Osteoblast (primary cell): Measurements from ENCODE around the gene RGS10. TPM values are rescaled to one million over a fixed set of nuclear protein-coding genes. Genes with fewer than 3 reads are reported as not detected.
A peak's percentile ranks its signal among the peaks of the same experiment; 100 is the strongest.

Source experiments
- DNase-seq: peaks from one replicate; pipeline ENCODE4 v3.0.0; 2011; ENCODE audit warnings: low spot score, mixed read lengths; ENCODE audit not compliant: insufficient read length; ENCODE audit errors: missing footprints
- H2AFZ ChIP-seq: 2 replicates; pipeline ENCODE4 v1.6.0; 2011; ENCODE audit warnings: mild to moderate bottlenecking, low read length
- H3K27ac ChIP-seq: 2 replicates; pipeline ENCODE4 v1.5.1; 2011; ENCODE audit warnings: mild to moderate bottlenecking, low read depth, low read length, moderate library complexity
- H3K27me3 ChIP-seq: 2 replicates; pipeline ENCODE4 v1.6.0; 2012; ENCODE audit warnings: mild to moderate bottlenecking, control low read depth, inconsistent platforms, low read length, moderate library complexity; ENCODE audit not compliant: insufficient read depth
- H3K36me3 ChIP-seq: 2 replicates; pipeline ENCODE4 v1.5.1; 2011; ENCODE audit warnings: mild to moderate bottlenecking, low read length, control low read depth, moderate library complexity; ENCODE audit not compliant: insufficient read depth
- H3K4me1 ChIP-seq: 2 replicates; pipeline ENCODE4 v1.5.1; 2011; ENCODE audit warnings: mild to moderate bottlenecking, low read length, control low read depth, moderate library complexity; ENCODE audit not compliant: insufficient read depth
- H3K4me2 ChIP-seq: 2 replicates; pipeline ENCODE4 v1.6.0; 2011; ENCODE audit warnings: mild to moderate bottlenecking, low read length; ENCODE audit not compliant: insufficient read depth
- H3K4me3 ChIP-seq: fragments of 200-600 bp; sonication (generic); 3 replicates; pipeline ENCODE4 v1.5.1; 2012; ENCODE audit warnings: mild to moderate bottlenecking, low read length, inconsistent platforms; ENCODE audit not compliant: insufficient read depth
- H3K79me2 ChIP-seq: 2 replicates; pipeline ENCODE4 v1.6.0; 2012; ENCODE audit warnings: mild to moderate bottlenecking, low read length, control low read depth, inconsistent platforms; ENCODE audit not compliant: insufficient read depth
- H3K9me3 ChIP-seq: 2 replicates; pipeline ENCODE4 v1.5.1; 2011; ENCODE audit warnings: low read depth, low read length, control low read depth
- H4K20me1 ChIP-seq: 2 replicates; pipeline ENCODE4 v1.6.0; 2012; ENCODE audit warnings: mild to moderate bottlenecking, low read length, control low read depth; ENCODE audit not compliant: insufficient read depth
- total RNA-seq: library from RNA; depleted of rRNA; stranded (reverse); fragments of >200 nt; gene quantifications from 2 replicates; pipeline ENCODE4 v1.2.3, GENCODE V29; 2012
- TF ChIP-seq, protein P1 (sequence below): IDR thresholded peaks from 2 replicates; pipeline ENCODE4 v1.5.1; 2011; ENCODE audit warnings: mild to moderate bottlenecking, low read depth, low read length, moderate library complexity; ENCODE audit errors: extremely low read depth

Gene RGS10
- total RNA-seq, 1 donor = 29.3 TPM

GRCh38 chr10:119511828-119512515 lies 30.5 kb downstream of the RGS10 start:
- no peak overlapping the region for H3K4me3 ChIP-seq
- no peak overlapping the region for H2AFZ ChIP-seq
- H3K9me3 ChIP-seq = no peaks in the 10 kb centered on the region
- H3K27ac ChIP-seq = no peak overlapping the region
- peaks cover 2% of the 10 kb centered on the region for H3K4me1 ChIP-seq
- peaks cover 15% of the 10 kb centered on the region for H3K36me3 ChIP-seq
- H4K20me1 ChIP-seq = no peaks in the 10 kb centered on the region
- no peaks in the 10 kb centered on the region for H3K27me3 ChIP-seq
- DNase-seq = peak; percentile 63
- no peaks in the 10 kb centered on the region for H3K79me2 ChIP-seq
- TF ChIP-seq, protein P1, sequence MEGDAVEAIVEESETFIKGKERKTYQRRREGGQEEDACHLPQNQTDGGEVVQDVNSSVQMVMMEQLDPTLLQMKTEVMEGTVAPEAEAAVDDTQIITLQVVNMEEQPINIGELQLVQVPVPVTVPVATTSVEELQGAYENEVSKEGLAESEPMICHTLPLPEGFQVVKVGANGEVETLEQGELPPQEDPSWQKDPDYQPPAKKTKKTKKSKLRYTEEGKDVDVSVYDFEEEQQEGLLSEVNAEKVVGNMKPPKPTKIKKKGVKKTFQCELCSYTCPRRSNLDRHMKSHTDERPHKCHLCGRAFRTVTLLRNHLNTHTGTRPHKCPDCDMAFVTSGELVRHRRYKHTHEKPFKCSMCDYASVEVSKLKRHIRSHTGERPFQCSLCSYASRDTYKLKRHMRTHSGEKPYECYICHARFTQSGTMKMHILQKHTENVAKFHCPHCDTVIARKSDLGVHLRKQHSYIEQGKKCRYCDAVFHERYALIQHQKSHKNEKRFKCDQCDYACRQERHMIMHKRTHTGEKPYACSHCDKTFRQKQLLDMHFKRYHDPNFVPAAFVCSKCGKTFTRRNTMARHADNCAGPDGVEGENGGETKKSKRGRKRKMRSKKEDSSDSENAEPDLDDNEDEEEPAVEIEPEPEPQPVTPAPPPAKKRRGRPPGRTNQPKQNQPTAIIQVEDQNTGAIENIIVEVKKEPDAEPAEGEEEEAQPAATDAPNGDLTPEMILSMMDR = no peak
- no peak overlapping the region for H3K4me2 ChIP-seq

- Histone ChIP-seq H3K27me3 (no peaks in the 10 kb centered on the region), H3K4me1 (peaks cover 2% of the 10 kb centered on the region), H2AFZ (no peak overlapping the region), H3K36me3 (peaks cover 16% of the 10 kb centered on the region), H3K9me3 (no peaks in the 10 kb centered on the region), H3K4me3 (no peak overlapping the region), H3K4me2 (no peak overlapping the region), H4K20me1 (peaks cover 4% of the 10 kb centered on the region), H3K79me2 (no peaks in the 10 kb centered on the region), H3K27ac (no peak overlapping the region)
- TF ChIP-seq, protein P1 = no peak
- peak; percentile 77 for DNase-seq
Measured at GRCh38 chr10:119509909-119510451, 32.5 kb downstream of the RGS10 start.

GRCh38 chr10:119507115-119507514 lies 35.4 kb downstream of the RGS10 start:
- H4K20me1 ChIP-seq = peaks cover 4% of the 10 kb centered on the region
- TF ChIP-seq, protein P1 = no peak
- H3K27ac ChIP-seq = no peak overlapping the region

GRCh38 chr10:119505588-119506315 lies 36.8 kb downstream of the RGS10 start:
- Histone ChIP-seq H3K9me3 (no peaks in the 10 kb centered on the region), H2AFZ (no peak overlapping the region), H3K36me3 (peaks cover 6% of the 10 kb centered on the region), H3K4me2 (no peak overlapping the region), H3K4me1 (peaks cover 2% of the 10 kb centered on the region), H3K27ac (no peak overlapping the region), H4K20me1 (peaks cover 4% of the 10 kb centered on the region), H3K79me2 (no peaks in the 10 kb centered on the region), H3K27me3 (no peaks in the 10 kb centered on the region), H3K4me3 (no peak overlapping the region)
- peak; percentile 70 for DNase-seq
- TF ChIP-seq, protein P1 = no peak

More at GRCh38 chr10:119507115-119507514, 35.4 kb downstream of the RGS10 start:
- Histone ChIP-seq H2AFZ (no peak overlapping the region), H3K79me2 (no peaks in the 10 kb centered on the region), H3K27me3 (no peaks in the 10 kb centered on the region), H3K9me3 (no peaks in the 10 kb centered on the region), H3K36me3 (peaks cover 10% of the 10 kb centered on the region), H3K4me1 (peaks cover 2% of the 10 kb centered on the region), H3K4me3 (no peak overlapping the region), H3K4me2 (no peak overlapping the region)
- no peak for DNase-seq
